DOHH2 (cell line): ENCODE measurements around the gene GPC6.

Source experiments
- CTCF ChIP-seq: fragments of 200-600 bp; sonication (generic); IDR thresholded peaks from one replicate; pipeline ENCODE4 v1.5.1; 2014; ENCODE audit warnings: antibody characterized with exemption, mild to moderate bottlenecking, low read depth, low read length; ENCODE audit not compliant: poor library complexity, severe bottlenecking
- EZH2phosphoT487 ChIP-seq: fragments of 200-600 bp; sonication (generic); IDR thresholded peaks from 2 replicates; pipeline ENCODE4 v1.6.1; 2017; ENCODE audit warnings: borderline replicate concordance, mild to moderate bottlenecking, antibody characterized with exemption, low read length, moderate library complexity, mixed read lengths

- TF ChIP-seq CTCF = no peak
- TF ChIP-seq EZH2phosphoT487 = no peak
Measured at GRCh38 chr13:94352057-94352456, 1125.5 kb downstream of the GPC6 start.
